Rectal smooth muscle tissue (tissue), 1 donor: Measurements from ENCODE around the gene FAT1.

Experiments used
- H3K27ac ChIP-seq: one replicate; pipeline ENCODE4 v1.7.0; 2013; ENCODE audit warnings: low read depth, low read length, inconsistent platforms
- H3K27me3 ChIP-seq: one replicate; pipeline ENCODE4 v1.7.0; 2013; ENCODE audit warnings: low read length; ENCODE audit not compliant: control insufficient read depth, insufficient read depth
- H3K36me3 ChIP-seq: one replicate; pipeline ENCODE4 v1.7.0; 2013; ENCODE audit warnings: low read length; ENCODE audit not compliant: control insufficient read depth, insufficient read depth
- H3K4me1 ChIP-seq: one replicate; pipeline ENCODE4 v1.7.0; 2013; ENCODE audit warnings: low read length; ENCODE audit not compliant: control insufficient read depth, insufficient read depth
- H3K4me3 ChIP-seq: one replicate; pipeline ENCODE4 v1.7.0; 2013; ENCODE audit warnings: low read length
- H3K9ac ChIP-seq: one replicate; pipeline ENCODE4 v1.7.0; 2013; ENCODE audit warnings: low read length

The FAT1 gene

GRCh38 chr4:186699881-186700397 is 23.7 kb downstream of the FAT1 start:
- Histone ChIP-seq H3K4me1 (peaks cover 26% of the 10 kb centered on the region), H3K27ac (peak overlapping the region; percentile 3), H3K36me3 (peaks cover 4% of the 10 kb centered on the region)

GRCh38 chr4:186699298-186699697 is 24.4 kb downstream of the FAT1 start:
- Histone ChIP-seq H3K27ac (no peak overlapping the region), H3K9ac (no peak overlapping the region), H3K36me3 (peaks cover 4% of the 10 kb centered on the region), H3K27me3 (no peaks in the 10 kb centered on the region), H3K4me1 (peaks cover 26% of the 10 kb centered on the region), H3K4me3 (no peak overlapping the region)

More at GRCh38 chr4:186699881-186700397, 23.7 kb downstream of the FAT1 start:
- Histone ChIP-seq H3K9ac (no peak overlapping the region), H3K27me3 (no peaks in the 10 kb centered on the region), H3K4me3 (no peak overlapping the region)

- no peak overlapping the region for H3K4me3 ChIP-seq
- peaks cover 21% of the 10 kb centered on the region for H3K4me1 ChIP-seq
- H3K36me3 ChIP-seq, result peaks cover 1% of the 10 kb centered on the region
- no peak overlapping the region for H3K9ac ChIP-seq
- no peak overlapping the region for H3K27ac ChIP-seq
- H3K27me3 ChIP-seq, result no peaks in the 10 kb centered on the region
Observed at GRCh38 chr4:186698525-186698924, 25.1 kb downstream of the FAT1 start.

GRCh38 chr4:186698028-186698427 is 25.6 kb downstream of the FAT1 start:
- Histone ChIP-seq H3K27ac (no peak overlapping the region), H3K4me1 (peaks cover 19% of the 10 kb centered on the region), H3K9ac (no peak overlapping the region), H3K4me3 (no peak overlapping the region), H3K36me3 (no peaks in the 10 kb centered on the region), H3K27me3 (no peaks in the 10 kb centered on the region)

- H3K27me3 ChIP-seq, result no peaks in the 10 kb centered on the region
- H3K36me3 ChIP-seq, result no peaks in the 10 kb centered on the region
- H3K4me3 ChIP-seq, result no peak overlapping the region
- no peak overlapping the region for H3K9ac ChIP-seq
- no peaks in the 10 kb centered on the region for H3K4me1 ChIP-seq
- no peak overlapping the region for H3K27ac ChIP-seq
Observed at GRCh38 chr4:186695392-186695791, 28.3 kb downstream of the FAT1 start.

- Histone ChIP-seq H3K4me1 (peaks cover 3% of the 10 kb centered on the region), H3K4me3 (no peak overlapping the region), H3K9ac (no peak overlapping the region), H3K36me3 (no peaks in the 10 kb centered on the region), H3K27me3 (no peaks in the 10 kb centered on the region), H3K27ac (no peak overlapping the region)
Observed at GRCh38 chr4:186693894-186694293, 29.8 kb downstream of the FAT1 start.

GRCh38 chr4:186693159-186693815 is 30.4 kb downstream of the FAT1 start:
- Histone ChIP-seq H3K9ac (no peak overlapping the region), H3K4me1 (peaks cover 3% of the 10 kb centered on the region), H3K4me3 (no peak overlapping the region), H3K27ac (no peak overlapping the region), H3K27me3 (no peaks in the 10 kb centered on the region), H3K36me3 (no peaks in the 10 kb centered on the region)

GRCh38 chr4:186691396-186691795 is 32.3 kb downstream of the FAT1 start:
- no peak overlapping the region for H3K4me3 ChIP-seq
- H3K27me3 ChIP-seq, result no peaks in the 10 kb centered on the region
- H3K27ac ChIP-seq, result no peak overlapping the region
- no peaks in the 10 kb centered on the region for H3K36me3 ChIP-seq
- H3K4me1 ChIP-seq, result peaks cover 7% of the 10 kb centered on the region
- no peak overlapping the region for H3K9ac ChIP-seq

- H3K4me1 ChIP-seq, result peaks cover 16% of the 10 kb centered on the region
Observed at GRCh38 chr4:186689476-186689875, 34.2 kb downstream of the FAT1 start.

GRCh38 chr4:186688150-186688943 is 35.3 kb downstream of the FAT1 start:
- peak overlapping the region; percentile 24 for H3K27ac ChIP-seq

More at GRCh38 chr4:186689476-186689875, 34.2 kb downstream of the FAT1 start:
- Histone ChIP-seq H3K27ac (peak overlapping the region; percentile 50), H3K9ac (no peak overlapping the region), H3K36me3 (no peaks in the 10 kb centered on the region), H3K4me3 (no peak overlapping the region), H3K27me3 (no peaks in the 10 kb centered on the region)

GRCh38 chr4:186687265-186687664 is 36.4 kb downstream of the FAT1 start:
- H3K27ac ChIP-seq, result peak overlapping the region; percentile 24

More at GRCh38 chr4:186688150-186688943, 35.3 kb downstream of the FAT1 start:
- Histone ChIP-seq H3K4me1 (peaks cover 23% of the 10 kb centered on the region), H3K4me3 (no peak overlapping the region), H3K27me3 (no peaks in the 10 kb centered on the region), H3K9ac (no peak overlapping the region), H3K36me3 (no peaks in the 10 kb centered on the region)

GRCh38 chr4:186685767-186686183 is 37.9 kb downstream of the FAT1 start:
- no peaks in the 10 kb centered on the region for H3K36me3 ChIP-seq
- peak overlapping the region; percentile 69 for H3K27ac ChIP-seq
- no peak overlapping the region for H3K4me3 ChIP-seq
- peaks cover 23% of the 10 kb centered on the region for H3K4me1 ChIP-seq
- H3K27me3 ChIP-seq, result no peaks in the 10 kb centered on the region
- H3K9ac ChIP-seq, result no peak overlapping the region

More at GRCh38 chr4:186687265-186687664, 36.4 kb downstream of the FAT1 start:
- H3K9ac ChIP-seq, result no peak overlapping the region
- H3K4me3 ChIP-seq, result no peak overlapping the region
- H3K27me3 ChIP-seq, result no peaks in the 10 kb centered on the region
- H3K4me1 ChIP-seq, result peaks cover 23% of the 10 kb centered on the region
- no peaks in the 10 kb centered on the region for H3K36me3 ChIP-seq
